Measurements from ENCODE around the gene FMNL2. TPM values are rescaled to one million over a fixed set of nuclear protein-coding genes. Genes with fewer than 3 reads are reported as not detected.

The FMNL2 gene
- total and polyA plus RNA-seq, 2 of the 4 experiments (the other 2 are of a cell fraction): 10.9 to 11.4 TPM

- ATAC-seq (ENCODE audit: low read depth) (no peak), DNase-seq (no peak)
- Histone ChIP-seq H3K36me3 (ENCODE audit: control insufficient read depth, insufficient read depth, low read length) (no peaks in the 10 kb centered on the region), H2BK120ac (ENCODE audit: low read depth, low read length) (no peak overlapping the region), H2AK5ac (ENCODE audit: low read depth, low read length) (no peak overlapping the region), H3K23ac (ENCODE audit: low read depth, low read length) (no peak overlapping the region), H4K5ac (ENCODE audit: low read depth, low read length) (no peak overlapping the region), H4K91ac (ENCODE audit: insufficient read depth, low read depth, low read length) (no peak overlapping the region), H3K4me3 (ENCODE audit: insufficient read depth, low read depth, low read length) (no peak overlapping the region), H4K8ac (ENCODE audit: low read depth in 2 of 2, low read length in 2 of 2) (no peak overlapping the region), H3K9me3 (ENCODE audit: control insufficient read depth, insufficient read depth, low read length) (no peaks in the 10 kb centered on the region), H3K14ac (replicated peaks; ENCODE audit: low read depth, low read length) (no peak overlapping the region), H3K56ac (ENCODE audit: extremely low read depth, insufficient read depth, low read length) (no peak overlapping the region), H3K9ac (ENCODE audit: low read depth, low read length) (no peak overlapping the region), H2AK9ac (replicated peaks; ENCODE audit: low read depth, low read length, poor library complexity) (no peak overlapping the region), H2BK20ac (ENCODE audit: low read depth, low read length) (no peak overlapping the region), H3K4me2 (ENCODE audit: low read depth, low read length) (no peak overlapping the region), H3K27me3 (ENCODE audit: control insufficient read depth, insufficient read depth, low read length) (no peaks in the 10 kb centered on the region), H3K27ac (ENCODE audit: insufficient read depth, low read length) (no peak overlapping the region), H3K4ac (ENCODE audit: low read depth, low read length) (no peak overlapping the region), H2AFZ (replicated peaks; ENCODE audit: low read length, poor library complexity) (no peak overlapping the region), H4K20me1 (ENCODE audit: insufficient read depth, low read length) (peaks cover 3% of the 10 kb centered on the region; the same call in 1 of the 2 replicates), H2BK5ac (ENCODE audit: low read depth, low read length, poor library complexity, severe bottlenecking) (no peak overlapping the region), H3K79me1 (ENCODE audit: low read depth in 1 of 2, low read length in 2 of 2) (peaks cover 16 to 19% of the 10 kb centered on the region in 2 experiments), H3K4me1 (ENCODE audit: control insufficient read depth, insufficient read depth, low read length) (0 out of 2 replicates have a peak, but pooled peaks cover under 1% of the 10 kb centered on the region), H3K18ac (ENCODE audit: low read depth, low read length) (no peak overlapping the region), H2BK15ac (ENCODE audit: low read depth, low read length) (no peak overlapping the region), H3K9me1 (ENCODE audit: insufficient read depth, low read length) (no peaks in the 10 kb centered on the region; the same call in 1 of the 2 replicates)
- intact Hi-C loops (cut with micrococcal nuclease): no loop called here
- no CpG with 5 or more reads among the region's 7 CpGs for WGBS, 2 experiments (ENCODE audit: extremely low coverage in 2 of 2, insufficient read length in 1 of 2)
- BruUV-seq (replicated peaks): no TSS peak
- dilution Hi-C loops (cut with HindIII; ENCODE audit: low sequenced_read_pairs, unreplicated experiment): no loop called here
- in situ Hi-C loops (cut with MboI; ENCODE audit: low sequenced_read_pairs): no loop called here
- ChIA-PET CTCF (no interaction called here), POLR2A (ENCODE audit: unreplicated experiment) (no interaction called here)
- TF ChIP-seq SMC3 (IDR thresholded peaks at IDR 0.05; ENCODE audit: low read depth, low read length): no peak
- TF ChIP-seq MAZ (IDR thresholded peaks at IDR 0.05; ENCODE audit: borderline replicate concordance, low read depth, low read length): no peak
- no peak for TF ChIP-seq CTCF (conservative IDR thresholded peaks at IDR 0.05; ENCODE audit: low read depth, low read length)
- TF ChIP-seq FOS (IDR thresholded peaks at IDR 0.05; ENCODE audit: low read depth, low read length): no peak
- no peak for TF ChIP-seq USF2 (IDR thresholded peaks at IDR 0.05; ENCODE audit: low read depth, low read length)
- TF ChIP-seq MAFK (IDR thresholded peaks at IDR 0.05; ENCODE audit: low read depth, low read length): no peak
- TF ChIP-seq CHD1 (IDR thresholded peaks at IDR 0.05; ENCODE audit: low read depth, low read length): no peak
- no peak for TF ChIP-seq CEBPB (IDR thresholded peaks at IDR 0.05; ENCODE audit: low read depth, low read length)
- TF ChIP-seq MXI1 (IDR thresholded peaks at IDR 0.05; ENCODE audit: borderline replicate concordance, low read depth, low read length): no peak
- TF ChIP-seq NFE2L2 (IDR thresholded peaks at IDR 0.05; ENCODE audit: low read depth, low read length): no peak
- TF ChIP-seq RAD21 (IDR thresholded peaks at IDR 0.05; ENCODE audit: low read length): no peak
- TF ChIP-seq POLR2A (IDR thresholded peaks at IDR 0.05; ENCODE audit: low read depth, low read length): no peak
- no peak for TF ChIP-seq ELK1 (IDR thresholded peaks at IDR 0.05; ENCODE audit: borderline replicate concordance, low read depth, low read length)
- no peak for TF ChIP-seq RFX5 (IDR thresholded peaks at IDR 0.05; ENCODE audit: low read depth, low read length)
- TF ChIP-seq BHLHE40 (IDR thresholded peaks at IDR 0.05; ENCODE audit: low read depth, low read length): no peak
Observed at GRCh38 chr2:152441961-152442360, 107.0 kb downstream of the FMNL2 start.

All from IMR-90 (cell line).